ENCODE measurements around the gene TIGAR.

The TIGAR gene

GRCh38 chr12:4380332-4380731 is 59.3 kb downstream of the TIGAR start:
- DNase-seq (ENCODE audit: low spot score): no peak

- no peak for DNase-seq (ENCODE audit: low spot score)
These were observed 62.4 kb downstream of the TIGAR start for GRCh38 chr12:4383304-4383865.

GRCh38 chr12:4386801-4387200 is 65.8 kb downstream of the TIGAR start:
- DNase-seq (ENCODE audit: low spot score): no peak

GRCh38 chr12:4387607-4388006 is 66.6 kb downstream of the TIGAR start:
- no peak for DNase-seq (ENCODE audit: low spot score)

GRCh38 chr12:4388032-4388431 is 67.0 kb downstream of the TIGAR start:
- no peak for DNase-seq (ENCODE audit: low spot score)

- DNase-seq (ENCODE audit: low spot score): no peak
These were observed 67.6 kb downstream of the TIGAR start for GRCh38 chr12:4388662-4389061.

GRCh38 chr12:4392223-4392742 is 71.3 kb downstream of the TIGAR start:
- no peak for DNase-seq (ENCODE audit: low spot score)

- DNase-seq (ENCODE audit: low spot score): no peak
These were observed 72.2 kb downstream of the TIGAR start for GRCh38 chr12:4393211-4393610.

GRCh38 chr12:4395818-4396217 is 74.8 kb downstream of the TIGAR start:
- DNase-seq (ENCODE audit: low spot score): no peak

- DNase-seq (ENCODE audit: low spot score): no peak
These were observed 80.1 kb downstream of the TIGAR start for GRCh38 chr12:4401117-4401516.

GRCh38 chr12:4402996-4403395 is 82.0 kb downstream of the TIGAR start:
- DNase-seq (ENCODE audit: low spot score): no peak
